ENCODE results near the gene NKAIN2. TPM values are rescaled to one million over a fixed set of nuclear protein-coding genes. Genes with fewer than 3 reads are reported as not detected.

Gene NKAIN2
- total RNA-seq, 4 donors from 2014 or later: 0.19 TPM; not detected in 3

GRCh38 chr6:124822204-124822613 lies 1018.5 kb downstream of the NKAIN2 start:
- DNase-seq: no peak
- no peak overlapping the region for H3K27ac ChIP-seq

DNA sequence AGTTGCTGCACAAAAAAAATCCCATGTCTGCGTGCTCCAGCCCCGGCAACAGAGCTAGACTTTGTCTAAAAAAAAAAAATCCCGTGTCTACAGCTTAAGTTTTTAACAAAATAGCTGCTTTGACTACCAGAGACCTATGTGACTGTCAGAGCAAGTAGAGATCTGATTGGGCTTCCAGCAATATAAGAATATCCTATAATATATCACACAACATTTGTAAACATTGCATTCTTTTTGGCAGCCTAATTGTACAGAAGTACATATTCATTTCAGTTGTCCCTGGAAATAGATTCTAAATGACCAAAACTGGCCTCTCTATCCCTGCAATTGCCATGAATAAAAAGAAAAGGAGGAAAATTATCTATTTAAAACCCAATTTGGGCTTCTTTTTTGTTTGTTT lies 1019.1 kb downstream of the NKAIN2 start:
- 59 to 67% methylated on average over 3 of the region's 3 CpGs for WGBS, 2 donors
- no peak for TF ChIP-seq POLR2A (IDR thresholded peaks at IDR 0.05)
- TF ChIP-seq, protein P1, sequence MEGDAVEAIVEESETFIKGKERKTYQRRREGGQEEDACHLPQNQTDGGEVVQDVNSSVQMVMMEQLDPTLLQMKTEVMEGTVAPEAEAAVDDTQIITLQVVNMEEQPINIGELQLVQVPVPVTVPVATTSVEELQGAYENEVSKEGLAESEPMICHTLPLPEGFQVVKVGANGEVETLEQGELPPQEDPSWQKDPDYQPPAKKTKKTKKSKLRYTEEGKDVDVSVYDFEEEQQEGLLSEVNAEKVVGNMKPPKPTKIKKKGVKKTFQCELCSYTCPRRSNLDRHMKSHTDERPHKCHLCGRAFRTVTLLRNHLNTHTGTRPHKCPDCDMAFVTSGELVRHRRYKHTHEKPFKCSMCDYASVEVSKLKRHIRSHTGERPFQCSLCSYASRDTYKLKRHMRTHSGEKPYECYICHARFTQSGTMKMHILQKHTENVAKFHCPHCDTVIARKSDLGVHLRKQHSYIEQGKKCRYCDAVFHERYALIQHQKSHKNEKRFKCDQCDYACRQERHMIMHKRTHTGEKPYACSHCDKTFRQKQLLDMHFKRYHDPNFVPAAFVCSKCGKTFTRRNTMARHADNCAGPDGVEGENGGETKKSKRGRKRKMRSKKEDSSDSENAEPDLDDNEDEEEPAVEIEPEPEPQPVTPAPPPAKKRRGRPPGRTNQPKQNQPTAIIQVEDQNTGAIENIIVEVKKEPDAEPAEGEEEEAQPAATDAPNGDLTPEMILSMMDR (IDR thresholded peaks at IDR 0.05): no peak
- intact Hi-C loops (cut with DNase I): no loop called here
- Histone ChIP-seq H3K27me3 (no peaks in the 10 kb centered on the region), H3K27ac (no peak overlapping the region), H3K4me3 (no peak overlapping the region), H3K4me1 (no peaks in the 10 kb centered on the region), H3K36me3 (no peaks in the 10 kb centered on the region), H3K9me3 (no peaks in the 10 kb centered on the region)
- DNase-seq: no peak

More at GRCh38 chr6:124822204-124822613, 1018.5 kb downstream of the NKAIN2 start:
- TF ChIP-seq POLR2A (IDR thresholded peaks at IDR 0.05): no peak
- TF ChIP-seq, protein P1 (IDR thresholded peaks at IDR 0.05): no peak
- Histone ChIP-seq H3K27me3 (no peaks in the 10 kb centered on the region), H3K4me1 (no peaks in the 10 kb centered on the region), H3K36me3 (no peaks in the 10 kb centered on the region), H3K4me3 (no peak overlapping the region), H3K9me3 (no peaks in the 10 kb centered on the region)
- intact Hi-C loops (cut with DNase I): no loop called here

DNA sequence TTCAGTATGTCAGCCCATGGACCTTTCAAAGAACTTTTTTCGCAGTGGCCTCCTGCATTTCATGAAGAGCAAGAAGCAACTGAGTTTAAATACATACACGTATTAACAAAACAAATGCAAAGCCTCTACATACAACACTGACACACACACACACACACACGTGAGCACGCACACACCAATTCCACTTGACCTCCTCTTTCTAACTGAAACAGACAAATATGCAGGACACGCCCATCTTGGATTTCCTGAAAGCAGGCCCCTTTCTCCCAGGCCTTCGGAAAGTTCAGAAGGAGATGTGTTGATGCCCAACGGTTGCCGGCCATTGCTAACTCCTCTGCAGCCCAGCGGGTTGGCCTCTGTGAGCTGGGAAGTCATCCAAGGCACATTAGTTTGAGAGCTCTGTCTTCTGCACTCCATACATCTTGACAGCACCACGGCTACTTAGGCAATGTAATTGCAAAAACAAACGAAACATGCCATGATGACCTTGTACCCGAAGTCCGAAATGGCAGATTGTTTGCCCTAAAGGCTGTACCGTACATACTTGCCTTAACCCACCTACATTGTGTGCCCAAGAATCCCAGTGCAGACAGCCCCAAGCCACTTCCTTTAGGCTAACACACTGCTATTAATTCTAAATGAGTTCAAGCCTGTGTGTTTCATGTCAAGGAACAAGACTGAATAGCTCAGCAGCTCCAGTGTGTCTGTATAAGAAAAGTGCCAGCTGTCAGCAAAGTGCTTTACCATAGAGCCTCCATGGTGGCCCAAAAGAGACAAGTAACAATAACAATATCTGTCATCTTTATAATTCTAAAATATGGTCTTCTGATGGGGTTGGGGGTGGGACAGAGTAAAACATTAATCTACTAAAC lies 1019.8 kb downstream of the NKAIN2 start:
- H3K4me3 ChIP-seq: no peak overlapping the region
- no peaks in the 10 kb centered on the region for H3K4me1 ChIP-seq
- TF ChIP-seq, protein P1 (IDR thresholded peaks at IDR 0.05): no peak
- no peak for TF ChIP-seq POLR2A (IDR thresholded peaks at IDR 0.05)
- intact Hi-C loops (cut with DNase I): no loop called here
- DNase-seq: no peak
- H3K36me3 ChIP-seq: no peaks in the 10 kb centered on the region
- H3K9me3 ChIP-seq: no peaks in the 10 kb centered on the region
- H3K27me3 ChIP-seq: no peaks in the 10 kb centered on the region
- 57 to 72% methylated on average over 12 to 14 of the region's 14 CpGs for WGBS, 2 donors
- no peak overlapping the region for H3K27ac ChIP-seq

GRCh38 chr6:124825564-124825963 lies 1021.9 kb downstream of the NKAIN2 start:
- DNase-seq: no peak
- Histone ChIP-seq H3K4me3 (no peak overlapping the region), H3K36me3 (no peaks in the 10 kb centered on the region), H3K27me3 (no peaks in the 10 kb centered on the region), H3K27ac (no peak overlapping the region), H3K4me1 (no peaks in the 10 kb centered on the region), H3K9me3 (no peaks in the 10 kb centered on the region)
- intact Hi-C loops (cut with DNase I): no loop called here
- TF ChIP-seq, protein P1 (IDR thresholded peaks at IDR 0.05): no peak
- no peak for TF ChIP-seq POLR2A (IDR thresholded peaks at IDR 0.05)
- 74 to 90% methylated on average over 2 of the region's 2 CpGs for WGBS, 2 donors

DNA sequence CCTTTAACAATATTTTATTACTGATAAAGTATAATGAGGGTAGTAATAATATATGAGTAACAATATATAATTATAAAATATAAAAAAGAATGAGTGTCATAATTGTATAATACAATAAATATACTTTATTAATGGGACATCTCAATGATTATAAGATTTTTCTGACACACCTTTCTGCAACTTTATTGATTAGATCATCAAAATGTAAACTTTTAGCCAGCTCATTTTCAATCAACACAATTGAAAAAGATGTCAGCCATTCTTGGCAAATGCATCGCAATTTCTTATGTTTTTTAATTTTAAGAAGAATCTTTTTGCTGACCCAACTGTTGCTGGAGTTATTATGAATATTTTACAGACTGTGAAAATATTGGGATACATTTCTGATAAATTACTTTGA lies 1026.2 kb downstream of the NKAIN2 start:
- intact Hi-C loops (cut with DNase I): no loop called here
- no peak for TF ChIP-seq POLR2A (IDR thresholded peaks at IDR 0.05)
- TF ChIP-seq, protein P1 (IDR thresholded peaks at IDR 0.05): no peak
- Histone ChIP-seq H3K27me3 (no peaks in the 10 kb centered on the region), H3K27ac (no peak overlapping the region), H3K9me3 (no peaks in the 10 kb centered on the region), H3K4me3 (no peak overlapping the region), H3K36me3 (no peaks in the 10 kb centered on the region), H3K4me1 (no peaks in the 10 kb centered on the region)
- no peak for DNase-seq
- WGBS, 2 donors: 72 to 92% methylated on average over 1 of the region's 1 CpG
